B cell (primary cell): ENCODE measurements around the gene NOTCH4. TPM values are rescaled to one million over a fixed set of nuclear protein-coding genes. Genes with fewer than 3 reads are reported as not detected.

Experiments used
- ATAC-seq: fragments of 200-7000 bp; cut with Tn5 transposase; one replicate; pipeline ENCODE4 v1.10.0; 2021; ENCODE audit warnings: low read depth, mild to moderate bottlenecking, moderate number of reproducible peaks, moderate library complexity
- CTCF ChIA-PET: fragments of 350-600 bp; sonication (Branson Sonifier 250); formaldehyde crosslinking; loops from one replicate; lab custom pipeline; 2021; ENCODE audit warnings: antibody characterized with exemption, inconsistent platforms; lab: Charles Lee
- POLR2A ChIA-PET: fragments of 350-600 bp; sonication (Branson Sonifier 250); formaldehyde crosslinking; loops from one replicate; lab custom pipeline; 2021; ENCODE audit warnings: antibody characterized with exemption; lab: Charles Lee
- DNase-seq: peaks from one replicate; pipeline ENCODE4 v3.0.0; 2013
- H2AFZ ChIP-seq: 2 replicates; pipeline ENCODE4 v1.6.1; 2012; ENCODE audit warnings: mild to moderate bottlenecking, low read depth, low read length; ENCODE audit not compliant: insufficient read depth, poor library complexity, severe bottlenecking
- H3K27ac ChIP-seq, 2 donors: 1 replicate in 1 of 2; 2 replicates in 1 of 2; pipeline ENCODE4 v1.5.1; 2012 to 2013; ENCODE audit warnings: low read length in 2 of 2, mild to moderate bottlenecking in 2 of 2, moderate library complexity in 1 of 2
- H3K27me3 ChIP-seq, 4 experiments: fragments of 200-600 bp in 1 of 4; sonication (generic) in 1 of 4; replicated peaks in 1 of 4; 1 replicate in 2 of 4; 2 replicates in 2 of 4; pipeline versions ENCODE4 v1.6.1 to v1.7.0; 2013 to 2016; ENCODE audit warnings: low read length in 3 of 4, mild to moderate bottlenecking in 2 of 4, mixed read lengths in 1 of 4, moderate library complexity in 1 of 4; ENCODE audit not compliant: insufficient read depth in 4 of 4, control insufficient read depth in 3 of 4; ENCODE audit errors: control extremely low read depth in 1 of 4
- H3K36me3 ChIP-seq, 2 experiments: replicated peaks in 1 of 2; 1 replicate in 1 of 2; 2 replicates in 1 of 2; pipeline versions ENCODE4 v1.6.1 to v1.7.1; 2013; ENCODE audit warnings: low read length in 1 of 2; ENCODE audit not compliant: insufficient read depth in 2 of 2, control insufficient read depth in 1 of 2; ENCODE audit errors: control extremely low read depth in 1 of 2, extremely low read depth in 1 of 2
- H3K4me1 ChIP-seq, 2 donors: fragments of 200-600 bp in 1 of 2; sonication (generic) in 1 of 2; 1 replicate in 1 of 2; 2 replicates in 1 of 2; pipeline versions ENCODE4 v1.5.1 to v1.6.1; 2013 to 2017; ENCODE audit warnings: low read length in 2 of 2; ENCODE audit not compliant: control insufficient read depth in 2 of 2, insufficient read depth in 2 of 2
- H3K4me2 ChIP-seq: replicated peaks from 2 replicates; pipeline ENCODE3; 2012; ENCODE audit warnings: mild to moderate bottlenecking, low read depth, low read length; ENCODE audit not compliant: poor library complexity, severe bottlenecking
- H3K4me3 ChIP-seq, 5 experiments: fragments of 200-600 bp in 1 of 5; sonication (generic) in 1 of 5; 1 replicate in 3 of 5; 2 replicates in 2 of 5; pipeline versions ENCODE4 v1.5.1 to v1.7.0; 2011 to 2016; ENCODE audit warnings: low read length in 4 of 5, mild to moderate bottlenecking in 4 of 5, low read depth in 2 of 5, control low read depth in 1 of 5, moderate library complexity in 1 of 5; ENCODE audit not compliant: insufficient read depth in 1 of 5; ENCODE audit errors: control extremely low read depth in 1 of 5, extremely low read depth in 1 of 5
- H3K79me2 ChIP-seq: fragments of 200-600 bp; sonication (generic); one replicate; pipeline ENCODE4 v1.6.0; 2016; ENCODE audit warnings: low read length; ENCODE audit not compliant: control insufficient read depth, insufficient read depth
- H3K9ac ChIP-seq: fragments of 200-600 bp; sonication (generic); 2 replicates; pipeline ENCODE4 v1.6.1; 2017; ENCODE audit warnings: mild to moderate bottlenecking, low read length, moderate library complexity
- H3K9me3 ChIP-seq, 3 donors: one replicate each; pipeline versions ENCODE4 v1.6.1 to v1.7.1; 2013; ENCODE audit warnings: low read length in 2 of 3; ENCODE audit not compliant: control insufficient read depth in 2 of 3, insufficient read depth in 1 of 3; ENCODE audit errors: control extremely low read depth in 1 of 3
- H4K20me1 ChIP-seq: 2 replicates; pipeline ENCODE4 v1.6.0; 2012; ENCODE audit warnings: mild to moderate bottlenecking, low read length; ENCODE audit not compliant: insufficient read depth, control insufficient read depth, poor library complexity, severe bottlenecking
- H3K27ac Mint-ChIP-seq: one replicate; pipeline ENCODE4 v1.8.0; 2021; ENCODE audit warnings: mixed read lengths
- H3K27me3 Mint-ChIP-seq: one replicate; pipeline ENCODE4 v1.8.0; 2021; ENCODE audit warnings: mixed read lengths
- H3K4me1 Mint-ChIP-seq: one replicate; pipeline ENCODE4 v1.8.0; 2021; ENCODE audit warnings: mixed read lengths
- H3K4me3 Mint-ChIP-seq: one replicate; pipeline ENCODE4 v1.8.0; 2021; ENCODE audit warnings: mixed read lengths
- H3K9me3 Mint-ChIP-seq: one replicate; pipeline ENCODE4 v1.8.0; 2022; ENCODE audit warnings: mixed read lengths; ENCODE audit not compliant: insufficient read depth
- EZH2 ChIP-seq: IDR thresholded peaks from 2 replicates; pipeline ENCODE4 v1.6.1; 2012; ENCODE audit warnings: borderline replicate concordance, low read depth, mild to moderate bottlenecking, moderate library complexity, low read length; ENCODE audit not compliant: insufficient read depth, poor library complexity, severe bottlenecking
- WGBS: methylation state at CpG from one replicate; pipeline ENCODE4 v1.1.5; 2013; ENCODE audit warnings: missing lambda C conversion rate; ENCODE audit not compliant: insufficient coverage; 5-methylcytosine and 5-hydroxymethylcytosine counted together
- intact Hi-C: fragments of 100-400 bp; cut with micrococcal nuclease; formaldehyde crosslinking; loops from one replicate; pipeline ENCODE4 v1.10.0; 2022
- polyA plus RNA-seq: library from polyadenylated mRNA; depleted of rRNA; stranded (reverse); fragments of >200 nt; gene quantifications from 2 replicates; pipeline ENCODE4 v1.2.3, GENCODE V29; 2012
- total RNA-seq, 2 donors: library from RNA; stranded (reverse); fragments of 120-200 nt in 1 of 2; gene quantifications; 1 replicate in 1 of 2; 2 replicates in 1 of 2; pipeline versions ENCODE4 v1.2.3 to v1.2.4, GENCODE V29; 2013 to 2022
- TF ChIP-seq, protein P1 (sequence below): fragments of 200-600 bp; IDR thresholded peaks from one replicate; pipeline ENCODE4 v1.8.0; 2022; ENCODE audit warnings: antibody characterized with exemption, mild to moderate bottlenecking

NOTCH4 gene
- total and polyA plus RNA-seq, 2 donors (not counting 1 experiment from before 2014, with no cell fraction given): 6.3 to 10.3 TPM

DNA sequence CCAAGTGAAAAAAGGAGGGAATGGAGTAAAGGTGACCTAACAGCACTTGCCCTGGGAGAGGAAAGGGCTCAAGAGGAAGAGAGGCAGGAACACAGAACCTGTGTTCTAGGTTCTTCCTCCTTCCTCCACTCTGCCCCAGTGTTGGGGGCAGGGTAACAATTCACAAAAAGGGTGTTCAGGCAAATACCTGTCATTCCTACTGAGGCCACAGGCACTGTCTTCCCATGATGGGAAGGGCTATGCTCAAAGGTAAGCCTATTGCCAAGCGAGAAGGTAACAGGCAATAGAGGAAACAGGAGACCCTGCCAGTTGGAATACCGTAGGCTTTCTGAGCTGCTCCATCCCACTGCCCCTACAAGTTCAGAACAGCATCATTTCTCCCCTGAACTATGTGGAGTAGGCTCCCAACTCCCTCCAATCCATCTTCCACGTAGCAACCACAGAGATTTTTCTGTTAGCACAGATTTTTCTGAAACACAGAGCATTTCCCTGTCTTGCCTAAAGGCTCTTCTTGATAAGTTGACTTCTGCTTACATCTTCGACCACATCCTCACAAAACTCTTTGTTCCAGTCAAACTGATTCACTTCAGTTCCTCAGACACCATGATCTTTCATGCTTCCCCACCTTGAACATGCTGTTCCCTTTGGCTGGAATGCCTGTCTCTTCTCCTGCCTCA lies 50.7 kb downstream of the NOTCH4 start:
- Histone ChIP-seq H3K79me2 (peaks cover 12% of the 10 kb centered on the region), H3K4me3 (no peak overlapping the region), H3K27me3 (no peaks in the 10 kb centered on the region), H3K36me3 (peaks cover 7 to 20% of the 10 kb centered on the region in 2 experiments), H3K27ac (no peak overlapping the region), H3K9me3 (no peaks in the 10 kb centered on the region), H2AFZ (no peak overlapping the region), H3K9ac (no peak overlapping the region), H3K4me1 (peaks cover 23 to 43% of the 10 kb centered on the region in 2 donors), H3K4me2 (no peak overlapping the region), H4K20me1 (no peaks in the 10 kb centered on the region)
- no peak for ATAC-seq
- ChIA-PET POLR2A (no interaction called here), CTCF (no interaction called here)
- intact Hi-C loops: no loop called here
- H3K4me1 Mint-ChIP-seq: peaks cover 47% of the 10 kb centered on the region
- no peaks in the 10 kb centered on the region for H3K27me3 Mint-ChIP-seq
- TF ChIP-seq EZH2: no peak
- TF ChIP-seq, protein P1, sequence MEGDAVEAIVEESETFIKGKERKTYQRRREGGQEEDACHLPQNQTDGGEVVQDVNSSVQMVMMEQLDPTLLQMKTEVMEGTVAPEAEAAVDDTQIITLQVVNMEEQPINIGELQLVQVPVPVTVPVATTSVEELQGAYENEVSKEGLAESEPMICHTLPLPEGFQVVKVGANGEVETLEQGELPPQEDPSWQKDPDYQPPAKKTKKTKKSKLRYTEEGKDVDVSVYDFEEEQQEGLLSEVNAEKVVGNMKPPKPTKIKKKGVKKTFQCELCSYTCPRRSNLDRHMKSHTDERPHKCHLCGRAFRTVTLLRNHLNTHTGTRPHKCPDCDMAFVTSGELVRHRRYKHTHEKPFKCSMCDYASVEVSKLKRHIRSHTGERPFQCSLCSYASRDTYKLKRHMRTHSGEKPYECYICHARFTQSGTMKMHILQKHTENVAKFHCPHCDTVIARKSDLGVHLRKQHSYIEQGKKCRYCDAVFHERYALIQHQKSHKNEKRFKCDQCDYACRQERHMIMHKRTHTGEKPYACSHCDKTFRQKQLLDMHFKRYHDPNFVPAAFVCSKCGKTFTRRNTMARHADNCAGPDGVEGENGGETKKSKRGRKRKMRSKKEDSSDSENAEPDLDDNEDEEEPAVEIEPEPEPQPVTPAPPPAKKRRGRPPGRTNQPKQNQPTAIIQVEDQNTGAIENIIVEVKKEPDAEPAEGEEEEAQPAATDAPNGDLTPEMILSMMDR: no peak
- WGBS: 82% methylated on average over 4 of the region's 4 CpGs
- DNase-seq: no peak
- no peak overlapping the region for H3K27ac Mint-ChIP-seq
- H3K4me3 Mint-ChIP-seq: peak overlapping the region; percentile 2
- no peaks in the 10 kb centered on the region for H3K9me3 Mint-ChIP-seq

DNA sequence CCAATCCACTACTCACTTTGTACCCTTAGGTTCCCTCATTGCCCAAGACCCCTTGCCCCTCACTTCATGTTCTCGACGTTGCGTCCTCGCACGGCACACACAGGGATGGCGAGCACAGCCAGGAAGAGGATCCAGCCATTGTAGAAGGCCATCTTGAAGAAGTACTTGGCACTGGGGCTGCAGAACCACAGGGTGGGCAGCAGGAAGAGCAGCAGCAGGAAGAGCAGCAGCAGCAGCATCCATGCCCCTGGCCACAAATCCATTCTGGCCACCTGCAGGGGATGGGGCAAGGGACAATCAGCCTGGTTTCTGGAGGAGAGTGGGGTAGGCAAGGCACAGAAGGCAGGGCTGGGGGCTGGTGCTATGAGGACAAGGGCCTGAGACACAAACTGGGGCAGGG lies 52.6 kb downstream of the NOTCH4 start:
- Histone ChIP-seq H3K9ac (no peak overlapping the region), H3K79me2 (peaks cover 12% of the 10 kb centered on the region), H4K20me1 (no peaks in the 10 kb centered on the region), H3K4me1 (peaks cover 11 to 30% of the 10 kb centered on the region in 2 donors), H3K36me3 (peaks cover 7 to 23% of the 10 kb centered on the region in 2 experiments), H3K9me3 (no peaks in the 10 kb centered on the region), H3K27ac (no peak overlapping the region), H3K4me2 (no peak overlapping the region), H3K27me3 (no peaks in the 10 kb centered on the region), H2AFZ (no peak overlapping the region), H3K4me3 (no peak overlapping the region)
- Mint-ChIP-seq H3K4me3 (no peak overlapping the region), H3K27me3 (no peaks in the 10 kb centered on the region), H3K9me3 (no peaks in the 10 kb centered on the region), H3K27ac (no peak overlapping the region), H3K4me1 (peaks cover 34% of the 10 kb centered on the region)
- TF ChIP-seq EZH2: no peak
- TF ChIP-seq, protein P1: no peak
- no peak for DNase-seq
- POLR2A ChIA-PET: no interaction called here
- intact Hi-C loops: no loop called here
- CTCF ChIA-PET: interaction anchor here (1.1 kb wide), 1 partner anchor 52 kb away, joined by 3 read pairs; no protein-coding TSS in a partner anchor
- WGBS: 98% methylated on average over 6 of the region's 6 CpGs
- ATAC-seq: no peak
